SH-SY5Y (cell line): ENCODE results near the gene ARHGEF17.

ENCODE experiments used
- GATA2 ChIP-seq: IDR thresholded peaks from 2 replicates; pipeline ENCODE4 v1.6.1; 2011; ENCODE audit warnings: mild to moderate bottlenecking, low read depth, low read length
- GATA3 ChIP-seq: IDR thresholded peaks from 2 replicates; pipeline ENCODE4 v1.6.1; 2011; ENCODE audit warnings: low read depth, mild to moderate bottlenecking, low read length, moderate library complexity

DNA sequence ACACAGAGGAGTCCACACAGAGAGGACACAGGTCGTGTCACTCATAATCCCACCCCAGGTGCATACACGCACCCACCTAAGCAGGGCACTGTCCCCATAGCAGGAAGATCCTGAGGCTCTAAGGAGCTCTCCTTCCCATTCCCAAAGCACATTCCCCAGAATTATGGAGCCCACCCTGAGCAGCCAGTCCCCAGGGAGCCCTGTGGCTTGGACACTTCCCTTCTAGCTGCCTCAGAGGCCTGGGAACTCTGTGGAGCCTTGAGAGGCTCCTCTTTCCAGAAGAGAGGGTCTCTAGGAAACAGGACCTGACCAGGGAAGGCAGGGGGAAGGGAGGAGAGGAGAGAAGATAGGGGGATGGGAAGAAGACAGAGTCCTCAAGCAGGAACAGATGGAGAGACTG lies 29.8 kb downstream of the ARHGEF17 start:
- TF ChIP-seq GATA2 (no peak), GATA3 (no peak)
